Measurements from ENCODE around the gene SMIM31.

Gene SMIM31

DNA sequence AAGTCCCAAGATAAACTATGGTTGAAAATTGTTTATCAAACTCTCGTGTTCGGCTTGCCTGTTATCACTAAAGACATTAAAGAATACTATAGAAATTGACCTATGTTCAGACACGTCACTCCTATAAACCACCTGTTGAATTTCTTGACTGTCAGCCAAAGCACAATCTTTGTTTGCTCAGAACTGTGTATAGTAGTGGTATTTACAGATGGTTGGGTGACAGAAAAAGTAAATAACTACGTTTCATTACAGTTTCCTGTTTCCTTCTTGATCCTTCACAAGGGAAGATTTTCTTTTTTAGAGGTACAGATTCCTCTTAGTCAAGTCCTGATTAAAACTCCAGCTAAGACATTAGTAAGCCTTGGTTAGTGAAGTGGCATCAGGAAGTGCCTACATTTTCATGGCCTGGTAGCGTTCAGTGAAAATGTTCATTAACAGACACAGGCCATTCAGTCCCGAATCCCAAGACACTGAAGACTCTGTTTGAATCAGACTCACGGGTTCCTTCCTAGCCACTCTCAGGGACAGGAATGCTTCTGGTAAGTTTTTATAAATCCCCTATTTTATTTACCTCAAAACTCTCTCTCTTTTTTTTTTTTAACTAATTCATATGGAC, at the start of gene SMIM31:
TSS of gene SMIM31 (plus strand) at position 259 of the 616 bp plus-strand sequence. CDS start 16,313 bp downstream, outside the sequence.
- DNase-seq (ENCODE audit: low read depth in 3 of 3) = no peak

DNA sequence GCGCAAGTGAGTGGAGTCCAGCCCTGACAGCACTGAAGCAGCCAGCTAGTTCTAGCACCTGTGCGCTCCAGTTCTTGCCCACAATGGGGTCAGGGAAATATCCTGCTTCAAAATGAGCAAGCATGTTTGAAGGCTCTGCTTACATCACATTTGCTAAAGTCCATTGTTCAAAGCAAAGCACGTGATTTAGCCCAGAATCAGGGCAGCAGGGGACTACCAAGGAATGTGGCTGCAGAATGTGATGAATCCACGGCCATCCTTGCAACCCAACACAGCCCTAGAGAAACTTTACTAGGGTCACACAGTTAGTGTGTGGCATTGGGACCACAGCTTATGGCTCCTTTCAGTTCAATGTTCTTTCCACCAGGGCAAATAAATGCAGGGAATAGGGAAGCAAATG, 47.3 kb upstream of the SMIM31 start:
- no peak for DNase-seq (ENCODE audit: low read depth in 3 of 3)

DNA sequence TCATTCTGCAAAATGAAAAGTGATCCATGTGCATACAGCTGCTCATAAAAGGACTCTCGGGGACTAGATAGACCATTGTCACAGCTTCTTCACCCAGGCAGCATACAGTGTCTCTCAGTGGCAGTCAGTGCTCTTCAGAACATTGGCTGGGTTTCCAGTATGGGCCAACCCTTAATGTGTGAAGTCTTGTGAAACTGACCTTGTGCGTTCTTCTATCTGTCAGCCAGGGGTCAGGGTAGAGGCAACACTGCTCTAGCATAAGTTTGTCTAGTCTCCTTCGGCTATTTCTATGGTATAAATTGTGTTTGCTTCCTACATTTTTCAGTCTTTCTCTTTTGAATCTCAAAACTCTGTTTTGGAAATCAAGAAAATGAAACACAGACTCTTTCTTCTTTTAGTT, 37.0 kb upstream of the SMIM31 start:
- no peak for DNase-seq (ENCODE audit: low read depth in 3 of 3)

DNA sequence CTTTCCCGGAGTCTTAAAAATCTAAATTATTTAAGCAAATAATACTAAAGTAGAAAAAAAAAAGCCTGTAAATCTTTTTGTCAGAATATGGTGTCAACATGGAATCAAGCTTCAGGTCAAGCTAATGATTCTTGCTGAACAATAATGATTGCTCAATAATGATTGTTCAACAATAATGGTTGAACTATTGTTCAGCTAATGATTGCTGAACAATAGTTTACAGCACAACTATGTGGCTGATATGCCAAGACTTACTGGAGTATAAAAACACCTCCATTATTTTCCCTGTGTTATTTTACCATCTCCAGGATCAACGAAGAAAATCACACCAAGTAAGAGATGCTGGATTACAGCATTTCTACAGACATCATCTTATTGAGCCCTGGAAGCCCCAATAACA, 35.1 kb upstream of the SMIM31 start:
- no peak for DNase-seq (ENCODE audit: low read depth in 3 of 3)

DNA sequence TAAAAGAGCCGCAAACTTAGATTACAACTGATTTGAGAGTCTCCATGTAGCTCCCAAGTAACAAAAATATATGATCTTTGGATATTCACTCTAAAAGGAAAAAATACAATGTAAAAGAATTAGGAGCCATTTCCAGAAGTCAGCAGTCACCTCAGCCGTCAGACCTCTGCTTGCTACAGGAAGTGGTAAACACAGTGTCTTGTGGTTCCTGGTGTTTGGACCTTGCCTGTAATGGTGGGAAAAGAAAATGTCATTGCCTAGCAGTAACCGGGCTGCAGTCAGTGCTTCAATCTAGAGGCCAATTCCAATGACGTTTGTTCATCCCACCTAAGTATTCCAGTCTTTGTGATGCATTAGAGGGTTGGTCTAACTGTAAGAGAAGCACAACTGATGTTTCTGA, 28.9 kb upstream of the SMIM31 start:
- no peak for DNase-seq (ENCODE audit: low read depth in 3 of 3)

DNA sequence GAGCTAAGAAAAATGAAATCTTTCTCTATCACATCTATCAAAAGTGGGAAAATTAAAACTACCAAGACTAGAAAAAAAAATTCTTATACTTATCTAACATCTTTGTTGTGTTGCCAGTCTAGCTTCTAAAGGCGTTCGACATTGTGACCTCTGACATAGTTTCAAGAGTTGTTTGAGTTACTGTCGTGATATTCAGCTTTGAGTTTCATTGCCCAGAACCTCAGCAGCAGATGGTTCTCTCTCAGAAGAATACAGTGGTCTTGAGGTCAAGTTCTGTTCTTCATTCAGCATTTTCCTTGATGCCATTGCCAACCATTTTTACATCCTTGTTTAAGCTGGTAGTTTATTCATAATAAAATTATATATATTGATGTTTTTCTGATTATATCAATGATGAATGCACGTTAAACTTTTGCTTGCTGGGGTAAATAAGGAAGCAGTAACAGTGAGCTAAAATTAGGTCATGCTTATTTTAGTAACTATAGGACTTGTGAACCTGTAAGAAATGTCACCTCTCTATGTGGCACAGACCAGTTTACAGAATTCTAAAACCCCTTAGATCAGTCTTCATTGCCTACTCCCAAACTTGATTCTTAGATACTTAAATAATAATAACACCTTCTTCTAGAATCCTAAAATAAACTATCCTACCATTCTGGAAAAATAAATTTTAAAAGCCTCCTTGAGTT, 23.1 kb upstream of the SMIM31 start:
- DNase-seq (ENCODE audit: low read depth in 3 of 3) = no peak

DNA sequence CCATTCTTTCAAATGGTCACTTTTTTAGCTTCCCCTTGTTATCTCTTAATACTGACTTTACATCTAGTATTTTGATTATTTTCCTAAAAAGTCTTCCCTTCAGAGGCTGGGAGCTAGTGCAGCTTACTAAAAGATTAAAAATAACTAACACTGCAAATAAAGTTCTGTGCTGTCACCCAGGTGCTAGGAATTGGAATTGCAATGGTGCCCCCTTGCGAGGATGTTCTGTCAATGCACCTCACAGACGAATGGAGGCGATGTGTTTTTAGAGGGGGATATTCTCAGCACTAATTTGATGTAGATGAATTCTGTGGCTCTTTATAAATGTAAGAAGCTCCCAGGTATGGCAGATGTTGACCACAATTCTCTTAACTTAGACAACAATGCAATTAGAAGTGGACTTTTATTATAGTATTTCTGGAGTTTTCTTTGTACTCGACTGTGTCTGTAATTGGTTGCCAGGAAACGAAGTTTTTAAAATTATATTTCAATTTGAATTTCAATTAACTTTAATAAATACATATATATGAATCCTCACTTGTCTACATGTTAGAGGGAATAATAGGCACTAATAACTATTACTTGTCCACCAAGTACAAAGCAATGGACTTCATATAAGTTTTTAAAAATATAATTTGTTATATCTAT, 22.0 kb upstream of the SMIM31 start:
- DNase-seq (ENCODE audit: low read depth in 3 of 3) = peak; percentile 11 to 17 (median 15)

DNA sequence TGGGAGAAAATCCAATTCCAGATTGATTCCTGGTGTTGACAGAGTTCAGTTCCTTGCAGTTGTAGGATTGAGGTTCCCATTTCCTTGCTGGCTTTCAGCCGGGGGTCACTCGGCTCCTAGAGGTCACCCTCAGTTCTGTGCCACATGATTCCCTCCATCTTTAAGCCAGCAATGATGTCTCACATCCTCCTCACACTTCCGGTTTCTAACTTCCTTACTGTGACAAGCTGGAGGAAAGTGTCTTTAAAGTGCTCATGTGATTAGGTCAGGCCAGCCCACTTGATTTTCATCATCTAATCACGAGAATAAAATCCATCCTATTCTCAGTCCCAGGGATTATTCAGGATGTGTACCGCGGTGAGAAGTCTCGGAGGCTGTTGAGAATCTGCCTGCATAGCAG, 19.4 kb upstream of the SMIM31 start:
- no peak for DNase-seq (ENCODE audit: low read depth in 3 of 3)

DNA sequence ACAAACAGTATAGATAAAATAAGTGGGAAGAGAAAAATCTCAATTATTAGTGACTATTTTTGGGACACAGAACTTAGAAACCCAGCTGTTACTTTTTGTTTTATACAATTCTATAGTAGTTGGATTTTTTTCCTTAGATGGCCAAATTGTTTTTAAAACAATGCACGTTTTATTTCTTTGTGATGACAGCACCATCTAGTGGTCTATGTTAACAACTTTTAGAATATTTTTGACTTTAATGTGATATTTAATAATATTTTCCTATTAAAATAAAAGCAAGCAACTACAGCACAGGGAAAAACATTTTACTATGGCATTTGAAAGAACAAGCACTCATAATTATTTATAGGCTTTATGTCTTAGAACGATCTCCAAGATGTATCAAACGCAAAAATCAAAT, 5.6 kb upstream of the SMIM31 start:
- no peak for DNase-seq (ENCODE audit: low read depth in 3 of 3)

DNA sequence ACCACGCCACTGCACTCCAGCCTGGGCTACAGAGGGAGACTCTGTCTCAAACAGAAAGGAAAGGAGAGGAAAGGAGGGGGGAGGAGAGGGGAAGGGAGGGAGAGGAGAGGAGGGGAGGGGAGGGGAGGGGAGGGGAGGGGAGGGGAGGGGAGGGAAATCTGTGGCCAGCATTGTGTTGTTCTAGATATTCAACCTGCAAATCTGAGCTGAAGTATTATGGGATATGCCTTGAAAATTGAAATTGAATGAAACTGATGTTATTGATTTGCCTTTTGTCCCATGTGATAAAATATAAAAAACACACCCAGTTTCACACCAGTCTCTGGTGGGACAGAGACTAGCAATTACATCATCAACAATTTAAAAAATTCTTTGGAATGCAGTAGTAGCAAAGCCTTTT, 1.5 kb downstream of the SMIM31 start:
- DNase-seq (ENCODE audit: low read depth in 3 of 3) = no peak

DNA sequence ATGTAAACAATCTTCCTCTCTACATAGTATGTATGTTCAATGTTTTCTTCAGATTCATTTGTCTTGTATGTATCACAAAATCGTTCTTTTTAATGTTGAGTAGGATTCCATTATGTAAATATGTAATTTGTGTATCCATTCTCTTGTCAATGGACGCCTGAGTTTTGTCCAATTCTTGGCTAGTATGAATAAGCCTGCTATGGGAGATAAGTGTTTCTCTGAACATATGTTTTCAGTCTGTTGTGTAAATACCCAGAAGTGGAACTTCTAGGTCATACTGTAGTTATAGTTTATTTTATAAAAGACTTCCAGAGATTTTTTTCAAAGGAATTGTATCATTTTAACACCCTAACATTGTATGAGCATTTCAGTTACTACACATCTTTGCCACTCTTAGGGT, 2.8 kb downstream of the SMIM31 start:
- no peak for DNase-seq (ENCODE audit: low read depth in 3 of 3)

DNA sequence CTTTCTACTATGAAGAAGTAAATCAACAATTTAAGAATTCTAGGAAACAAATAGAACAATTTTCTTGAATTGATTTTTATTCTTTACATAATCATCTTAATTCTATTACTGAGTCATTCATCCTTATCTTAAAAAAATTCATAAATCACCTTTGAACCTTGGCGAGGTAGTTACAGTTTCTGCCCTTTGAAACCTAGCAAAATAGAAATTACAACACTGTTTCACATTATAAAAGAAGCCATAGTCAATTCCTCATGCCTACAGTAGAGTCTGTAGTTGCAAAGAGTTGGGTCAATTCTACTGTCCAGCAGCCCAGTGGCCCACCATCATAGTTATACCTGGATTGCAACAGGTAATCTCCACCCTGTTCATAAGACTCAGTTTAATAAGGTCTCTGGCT, 7.3 kb downstream of the SMIM31 start:
- no peak for DNase-seq (ENCODE audit: low read depth in 3 of 3)

DNA sequence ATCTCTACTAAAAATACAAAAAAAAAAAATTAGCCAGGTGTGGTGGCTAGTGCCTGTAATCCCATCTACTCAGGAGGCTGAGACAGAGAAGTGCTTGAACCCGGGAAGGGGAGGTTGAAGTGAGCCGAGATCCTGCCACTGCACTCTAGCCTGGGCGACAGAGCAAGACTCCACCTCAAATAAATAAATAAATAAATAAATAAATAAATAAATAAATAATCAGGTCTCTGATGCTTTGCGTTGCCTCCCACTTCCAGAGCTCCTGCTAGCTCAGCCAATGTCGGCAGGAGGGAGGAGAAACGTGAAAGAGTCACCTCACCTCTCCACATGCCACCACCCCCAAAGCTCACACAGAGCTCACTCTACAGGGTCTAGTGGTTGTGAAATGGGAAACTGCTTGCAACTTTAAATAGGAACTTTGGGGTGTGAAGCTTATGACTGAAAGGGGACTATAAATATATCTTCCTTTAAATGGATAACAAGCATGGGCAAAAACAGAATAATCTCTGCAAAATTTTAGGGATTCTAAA, 7.9 kb downstream of the SMIM31 start:
- DNase-seq (ENCODE audit: low read depth in 3 of 3) = no peak

DNA sequence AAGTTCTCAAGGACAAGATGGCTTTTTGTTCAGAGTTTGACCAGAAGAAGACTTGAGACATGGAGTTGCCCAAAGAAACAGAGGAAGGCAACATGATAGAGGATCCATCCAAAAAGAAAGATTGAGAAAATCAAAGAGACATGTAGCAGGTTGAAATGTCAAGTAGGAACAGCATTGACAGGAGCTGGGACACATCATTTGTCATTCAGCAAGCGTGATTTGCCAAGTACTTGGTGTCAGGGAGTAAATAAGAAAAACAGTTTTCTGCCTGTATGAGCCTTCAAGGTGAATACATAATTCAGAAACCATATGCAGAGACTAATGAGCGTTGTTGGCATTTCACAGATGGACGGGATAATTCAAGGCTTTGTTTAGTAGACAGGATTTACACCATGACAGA, 11.2 kb downstream of the SMIM31 start:
- no peak for DNase-seq (ENCODE audit: low read depth in 3 of 3)

DNA sequence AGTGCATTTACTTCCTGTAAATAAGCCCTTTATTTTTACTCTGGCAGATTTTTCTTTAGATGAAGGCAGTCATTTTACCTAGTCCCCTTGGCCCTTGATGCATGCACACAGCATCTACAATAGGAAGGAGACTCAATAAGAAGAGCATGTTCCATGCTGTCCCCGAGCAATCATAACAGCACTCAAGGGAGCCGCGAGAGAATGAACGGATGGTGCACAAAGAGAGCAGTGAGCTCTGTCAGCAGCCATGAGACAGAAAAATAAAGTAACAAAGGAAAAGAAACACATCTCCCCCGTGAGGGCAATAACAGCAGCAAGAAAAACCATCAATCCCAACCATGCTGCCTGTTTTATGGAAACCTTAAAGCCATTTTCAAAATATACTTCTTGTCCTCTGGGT, 11.9 kb downstream of the SMIM31 start:
- no peak for DNase-seq (ENCODE audit: low read depth in 3 of 3)

DNA sequence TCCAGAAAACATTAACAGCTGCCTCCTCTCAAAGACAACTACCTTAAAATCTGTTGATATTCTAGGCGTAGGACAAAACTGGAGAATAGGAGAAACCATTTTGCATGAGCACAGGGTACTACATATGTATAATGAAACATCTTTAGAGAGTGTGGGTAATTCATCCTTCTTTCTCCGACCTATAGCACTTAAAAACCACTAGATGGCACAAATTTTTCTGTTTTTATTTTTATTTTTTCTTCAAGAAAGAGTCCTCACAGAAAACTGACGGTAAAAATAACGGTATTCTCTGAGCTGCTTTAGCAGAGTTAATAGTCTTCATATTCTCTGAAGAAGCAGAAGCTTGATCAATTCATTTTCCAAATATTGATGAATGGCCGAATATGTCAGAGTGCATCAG, 14.6 kb downstream of the SMIM31 start:
- DNase-seq (ENCODE audit: low read depth in 3 of 3) = no peak

DNA sequence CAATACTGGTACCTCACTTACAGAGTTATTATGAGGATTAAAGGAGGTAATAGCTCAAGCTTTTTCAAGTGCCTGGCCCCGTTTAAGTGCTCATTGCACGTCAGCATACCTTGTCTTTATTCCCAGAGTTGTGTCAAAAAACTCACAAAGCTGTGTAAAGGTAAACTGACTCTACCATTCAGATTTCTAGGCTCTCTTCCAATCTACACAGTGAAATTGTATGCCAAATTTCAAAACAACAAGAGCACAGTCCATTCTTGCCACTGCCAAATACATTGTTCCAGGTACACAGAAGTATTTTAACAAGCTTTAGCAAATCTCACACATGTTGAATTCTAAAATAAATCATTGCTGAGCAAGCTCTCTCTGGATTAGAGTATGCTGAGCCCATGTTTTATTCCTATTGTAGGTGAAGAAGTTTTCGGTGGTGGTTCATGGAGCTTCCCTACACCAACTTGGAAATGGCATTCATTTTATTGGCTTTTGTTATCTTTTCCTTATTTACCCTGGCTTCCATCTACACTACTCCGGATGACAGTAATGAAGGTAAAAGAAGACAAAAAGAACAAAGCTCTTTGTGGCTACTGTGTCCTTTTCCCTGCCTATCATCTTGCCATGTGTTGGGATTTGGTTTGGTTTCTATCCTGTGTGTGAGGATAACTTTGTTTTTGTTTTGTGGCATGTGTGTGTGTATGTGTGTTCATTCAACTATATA, 16.2 kb downstream of the SMIM31 start:
- no peak for DNase-seq (ENCODE audit: low read depth in 3 of 3)

DNA sequence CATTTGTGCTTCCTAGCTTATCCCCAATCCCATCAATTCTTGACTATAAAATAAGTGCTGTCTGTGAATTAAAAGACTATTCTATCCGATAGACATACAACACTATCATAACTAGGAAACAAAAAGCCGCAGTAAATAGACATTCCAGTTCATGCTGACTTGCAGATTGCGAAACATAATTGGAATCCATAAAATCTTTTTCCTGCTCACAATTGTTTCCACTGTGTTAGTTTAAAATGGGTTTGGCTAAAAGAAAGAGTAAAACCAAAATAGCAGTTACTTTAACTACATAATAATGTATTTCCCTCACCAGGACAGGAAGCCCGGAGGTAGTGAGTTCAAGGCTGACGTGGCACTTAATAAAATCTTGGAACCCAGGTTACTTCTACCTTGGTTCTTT, 17.2 kb downstream of the SMIM31 start:
- no peak for DNase-seq (ENCODE audit: low read depth in 3 of 3)

DNA sequence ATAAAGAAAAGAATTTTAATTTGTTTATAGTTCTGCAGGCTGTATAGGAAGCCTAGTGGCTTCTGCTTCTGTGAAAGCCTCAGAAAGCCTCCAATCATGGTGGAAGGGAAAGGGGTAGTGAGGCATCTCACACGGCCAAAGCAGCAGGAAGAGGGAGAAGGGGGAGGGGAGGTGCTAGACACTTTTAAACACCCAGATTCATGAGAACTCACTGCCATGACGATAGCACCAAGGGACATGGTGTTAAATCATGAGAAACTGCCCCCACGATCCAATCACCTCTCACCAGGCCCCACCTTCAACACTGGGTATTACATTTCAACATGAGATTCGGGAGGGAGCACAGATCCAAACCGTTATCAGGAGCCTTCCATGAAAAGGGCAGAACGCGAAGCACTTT, 18.1 kb downstream of the SMIM31 start:
- no peak for DNase-seq (ENCODE audit: low read depth in 3 of 3)

DNA sequence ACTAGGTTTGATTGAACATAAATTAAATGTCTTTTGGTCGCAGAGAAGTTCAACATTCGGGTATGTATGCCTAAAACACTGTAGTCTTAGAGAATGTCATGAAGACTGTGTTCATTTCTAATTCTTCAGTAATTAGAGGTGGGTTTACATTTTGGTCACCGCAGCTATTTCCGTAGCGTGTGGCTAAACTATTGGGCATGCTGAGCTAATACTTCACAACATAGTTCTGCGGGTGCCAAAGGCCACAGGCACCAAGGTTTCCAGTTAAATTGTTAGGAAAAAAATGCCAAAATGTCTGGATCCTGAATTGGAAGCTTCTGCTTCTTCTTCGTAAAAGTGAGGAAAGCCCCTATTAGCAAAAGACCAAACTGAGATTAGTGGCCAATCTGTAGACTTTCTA, 25.1 kb downstream of the SMIM31 start:
- no peak for DNase-seq (ENCODE audit: low read depth in 3 of 3)

DNA sequence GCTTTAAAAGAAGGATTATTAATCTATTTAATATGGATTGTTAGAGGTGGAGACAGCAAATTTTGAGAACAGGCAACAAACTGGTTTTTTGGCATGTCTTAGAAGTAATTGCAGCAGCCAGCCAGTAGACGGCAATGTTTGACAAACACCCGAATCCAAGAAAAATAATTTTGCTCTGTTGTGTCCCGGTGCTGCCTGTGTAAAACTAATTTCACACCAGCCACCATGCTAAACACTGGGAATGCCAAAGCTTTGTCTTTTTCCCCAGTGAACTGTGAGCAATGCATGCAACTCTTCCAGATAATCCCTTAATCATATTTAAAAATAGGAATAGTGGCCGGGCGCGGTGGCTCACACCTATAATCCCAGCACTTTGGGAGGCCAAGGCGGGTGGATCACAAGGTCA, 25.9 kb downstream of the SMIM31 start:
- no peak for DNase-seq (ENCODE audit: low read depth in 3 of 3)

DNA sequence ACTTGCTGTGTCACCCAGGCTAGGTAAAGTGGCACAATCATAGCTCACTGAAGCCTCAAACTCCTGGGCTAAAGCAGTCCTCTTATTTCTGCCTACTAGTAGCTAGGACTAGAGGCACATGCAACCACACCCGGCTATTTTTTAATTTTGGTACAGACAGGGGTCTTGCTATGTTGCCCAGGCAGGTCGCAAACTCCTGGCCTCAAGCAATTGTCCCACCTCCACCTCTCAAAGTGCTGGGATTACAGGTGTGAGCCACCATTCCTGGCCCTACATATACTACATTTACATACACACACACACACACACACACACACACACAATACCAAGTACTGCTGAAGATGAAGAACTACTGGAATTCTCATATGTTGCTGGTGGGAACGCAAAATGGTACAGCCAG, 26.9 kb downstream of the SMIM31 start:
- no peak for DNase-seq (ENCODE audit: low read depth in 3 of 3)
